Uterus (tissue), 2 donors: ENCODE results near the gene CLIP2.

Source experiments
- POLR2A ChIP-seq, 2 donors: fragments of 450-650 bp; IDR thresholded peaks; one replicate each; pipeline ENCODE4 v1.6.1; 2016; ENCODE audit warnings: antibody characterized with exemption in 2 of 2, mild to moderate bottlenecking in 1 of 2, moderate library complexity in 1 of 2
- TF ChIP-seq, protein P1 (sequence below), 4 experiments: fragments of 200-600 bp in 2 of 4; fragments of 450-650 bp in 2 of 4; sonication (generic) in 2 of 4; IDR thresholded peaks; one replicate each; pipeline ENCODE4 v1.5.1; 2016 to 2019; ENCODE audit warnings: antibody characterized with exemption in 4 of 4, mild to moderate bottlenecking in 2 of 4, moderate library complexity in 1 of 4

DNA sequence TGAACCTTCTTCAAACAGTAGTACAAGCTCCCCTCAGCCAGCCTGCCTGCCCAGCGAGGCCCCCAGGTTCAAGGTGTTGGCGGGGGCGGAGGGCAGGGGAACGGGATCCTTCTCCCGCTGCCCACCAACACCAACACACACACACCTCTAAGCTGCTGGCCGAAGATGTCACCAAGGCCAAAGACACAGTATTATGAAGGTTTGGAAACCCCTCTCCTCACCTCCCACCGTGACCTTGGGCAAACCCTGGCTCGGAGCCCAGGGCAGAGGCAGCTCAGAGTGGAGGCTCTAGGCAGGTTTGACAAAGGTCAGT, 115.1 kb downstream of the CLIP2 start:
- TF ChIP-seq, protein P1, sequence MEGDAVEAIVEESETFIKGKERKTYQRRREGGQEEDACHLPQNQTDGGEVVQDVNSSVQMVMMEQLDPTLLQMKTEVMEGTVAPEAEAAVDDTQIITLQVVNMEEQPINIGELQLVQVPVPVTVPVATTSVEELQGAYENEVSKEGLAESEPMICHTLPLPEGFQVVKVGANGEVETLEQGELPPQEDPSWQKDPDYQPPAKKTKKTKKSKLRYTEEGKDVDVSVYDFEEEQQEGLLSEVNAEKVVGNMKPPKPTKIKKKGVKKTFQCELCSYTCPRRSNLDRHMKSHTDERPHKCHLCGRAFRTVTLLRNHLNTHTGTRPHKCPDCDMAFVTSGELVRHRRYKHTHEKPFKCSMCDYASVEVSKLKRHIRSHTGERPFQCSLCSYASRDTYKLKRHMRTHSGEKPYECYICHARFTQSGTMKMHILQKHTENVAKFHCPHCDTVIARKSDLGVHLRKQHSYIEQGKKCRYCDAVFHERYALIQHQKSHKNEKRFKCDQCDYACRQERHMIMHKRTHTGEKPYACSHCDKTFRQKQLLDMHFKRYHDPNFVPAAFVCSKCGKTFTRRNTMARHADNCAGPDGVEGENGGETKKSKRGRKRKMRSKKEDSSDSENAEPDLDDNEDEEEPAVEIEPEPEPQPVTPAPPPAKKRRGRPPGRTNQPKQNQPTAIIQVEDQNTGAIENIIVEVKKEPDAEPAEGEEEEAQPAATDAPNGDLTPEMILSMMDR (IDR thresholded peaks at IDR 0.05): no peak
- no peak for TF ChIP-seq POLR2A (IDR thresholded peaks at IDR 0.05)
